ENCODE measurements around the gene PDS5A. TPM values are rescaled to one million over a fixed set of nuclear protein-coding genes. Genes with fewer than 3 reads are reported as not detected.
"Not testable (repeated sequence)": the region's sequence is repeated elsewhere in the genome, so short reads cannot be mapped to it uniquely, and the experiment has no call there.

The PDS5A gene
- total RNA-seq, 1 donor from 2014 or later, result 79.9 TPM

- no peak for DNase-seq (ENCODE audit: low spot score)
Measured at GRCh38 chr4:39825090-39825489, 152.6 kb downstream of the PDS5A start.

GRCh38 chr4:39823191-39823590, 154.5 kb downstream of the PDS5A start:
- no peak for DNase-seq (ENCODE audit: low spot score)

GRCh38 chr4:39822662-39823061, 155.0 kb downstream of the PDS5A start:
- DNase-seq (ENCODE audit: low spot score), result no peak

GRCh38 chr4:39821951-39822350, 155.8 kb downstream of the PDS5A start:
- no peak for DNase-seq (ENCODE audit: low spot score)

GRCh38 chr4:39820186-39820585, 157.5 kb downstream of the PDS5A start:
- no peak for DNase-seq (ENCODE audit: low spot score)

- no peak for DNase-seq (ENCODE audit: low spot score)
Measured at GRCh38 chr4:39818646-39819045, 159.1 kb downstream of the PDS5A start.

- DNase-seq (ENCODE audit: low spot score), result no peak
Measured at GRCh38 chr4:39814403-39815185, 163.1 kb downstream of the PDS5A start.

GRCh38 chr4:39813761-39814160, 163.9 kb downstream of the PDS5A start:
- DNase-seq (ENCODE audit: low spot score), result not testable (repeated sequence)

- DNase-seq (ENCODE audit: low spot score), result not testable (repeated sequence)
Measured at GRCh38 chr4:39813033-39813432, 164.7 kb downstream of the PDS5A start.

- DNase-seq (ENCODE audit: low spot score), result no peak
Measured at GRCh38 chr4:39812500-39812899, 165.2 kb downstream of the PDS5A start.

- no peak for DNase-seq (ENCODE audit: low spot score)
Measured at GRCh38 chr4:39808231-39808749, 169.4 kb downstream of the PDS5A start.

- DNase-seq (ENCODE audit: low spot score), result no peak
Measured at GRCh38 chr4:39802005-39802404, 175.7 kb downstream of the PDS5A start.

- DNase-seq (ENCODE audit: low spot score), result not testable (repeated sequence)
Measured at GRCh38 chr4:39792976-39793375, 184.7 kb downstream of the PDS5A start.

- DNase-seq (ENCODE audit: low spot score), result no peak
Measured at GRCh38 chr4:39792529-39792928, 185.2 kb downstream of the PDS5A start.

GRCh38 chr4:39792128-39792527, 185.6 kb downstream of the PDS5A start:
- no peak for DNase-seq (ENCODE audit: low spot score)

- DNase-seq (ENCODE audit: low spot score), result no peak
Measured at GRCh38 chr4:39786838-39787237, 190.9 kb downstream of the PDS5A start.

- DNase-seq (ENCODE audit: low spot score), result no peak
Measured at GRCh38 chr4:39785083-39785482, 192.6 kb downstream of the PDS5A start.

GRCh38 chr4:39781988-39782387, 195.7 kb downstream of the PDS5A start:
- DNase-seq (ENCODE audit: low spot score), result not testable (repeated sequence)

Other genes starting within 250 kb of the PDS5A start
- gene N4BP2, start 78.9 kb upstream of the PDS5A start, total RNA-seq, result 14.0 TPM
- gene RHOH, start 219.1 kb upstream of the PDS5A start, total RNA-seq, result 7.7 TPM